BLaER1 treated with 17β-estradiol and CSF1 and Interleukin-3, amounts not matched to agents 10 nM and 100 nM (cell line): Measurements from ENCODE around the gene CELF3.
A peak's percentile ranks its signal among the peaks of the same experiment; 100 is the strongest.
"Not testable (repeated sequence)": the region's sequence is repeated elsewhere in the genome, so short reads cannot be mapped to it uniquely, and the experiment has no call there.

ENCODE experiments used
- H3K27ac ChIP-seq, 11 experiments: shearing (Covaris generic); formaldehyde crosslinking; 2 replicates each; pipeline ENCODE4 v1.8.1; 2022
- H3K27me3 ChIP-seq, 11 experiments: shearing (Covaris generic); formaldehyde crosslinking; 2 replicates each; pipeline ENCODE4 v1.8.1; 2022
- H3K36me3 ChIP-seq, 11 experiments: shearing (Covaris generic); formaldehyde crosslinking; 2 replicates each; pipeline ENCODE4 v1.8.1; 2022
- H3K4me1 ChIP-seq, 10 experiments: shearing (Covaris generic); formaldehyde crosslinking; 2 replicates each; pipeline ENCODE4 v1.8.1; 2022
- H3K4me2 ChIP-seq, 11 experiments: shearing (Covaris generic); formaldehyde crosslinking; 2 replicates each; pipeline ENCODE4 v1.8.1; 2022
- H3K4me3 ChIP-seq, 10 experiments: shearing (Covaris generic); formaldehyde crosslinking; 2 replicates each; pipeline ENCODE4 v1.8.1; 2022
- H3K9ac ChIP-seq, 11 experiments: shearing (Covaris generic); formaldehyde crosslinking; 2 replicates each; pipeline ENCODE4 v1.8.1; 2022
- H3K9me3 ChIP-seq, 11 experiments: shearing (Covaris generic); formaldehyde crosslinking; replicated peaks in 1 of 11; 2 replicates each; pipeline ENCODE4 v1.8.1; 2022
- H4K20me1 ChIP-seq, 11 experiments: shearing (Covaris generic); formaldehyde crosslinking; 2 replicates each; pipeline ENCODE4 v1.8.1; 2022
- Cebpa-rat ChIP-seq, 11 experiments: shearing (Covaris generic); IDR thresholded peaks; 2 replicates each; pipeline ENCODE4 v1.8.1; 2022

The CELF3 gene

GRCh38 chr1:151680826-151681225, 35.8 kb downstream of the CELF3 start:
- Histone ChIP-seq H3K9me3 (no peaks in the 10 kb centered on the region), H3K9ac (no peak overlapping the region), H3K27me3 (no peaks in the 10 kb centered on the region), H3K36me3 (peaks cover 48 to 86% (median 68%) of the 10 kb centered on the region in 11 experiments), H3K4me1 (peaks cover 0 to 45% (median 26%) of the 10 kb centered on the region in 10 experiments; a peak in 13 of 20 replicates), H4K20me1 (no peaks in the 10 kb centered on the region; a peak in 3 of 22 replicates), H3K4me2 (peak overlapping the region in 6 of 11 experiments; percentile 50 to 71 (median 66); a peak in 11 of 22 replicates), H3K4me3 (no peak overlapping the region), H3K27ac (peak overlapping the region in 2 of 11 experiments; percentile 8 to 24; a peak in 1 of 22 replicates)
- no peak for TF ChIP-seq Cebpa-rat (IDR thresholded peaks at IDR 0.05)

- no peaks in the 10 kb centered on the region; a peak in 2 of 22 replicates for H4K20me1 ChIP-seq
- no peaks in the 10 kb centered on the region for H3K27me3 ChIP-seq
- peak overlapping the region in 6 of 11 experiments; percentile 50 to 71 (median 66); a peak in 11 of 22 replicates for H3K4me2 ChIP-seq
- H3K27ac ChIP-seq: peak overlapping the region in 3 of 11 experiments; percentile 8 to 24 (median 14); a peak in 1 of 22 replicates
- peaks cover 0 to 45% (median 26%) of the 10 kb centered on the region in 10 experiments; a peak in 13 of 20 replicates for H3K4me1 ChIP-seq
- H3K9ac ChIP-seq: no peak overlapping the region
- no peak for TF ChIP-seq Cebpa-rat (IDR thresholded peaks at IDR 0.05)
- H3K4me3 ChIP-seq: no peak overlapping the region
- H3K9me3 ChIP-seq: no peaks in the 10 kb centered on the region
- peaks cover 44 to 84% (median 65%) of the 10 kb centered on the region in 11 experiments for H3K36me3 ChIP-seq
These were observed 36.2 kb downstream of the CELF3 start for GRCh38 chr1:151680391-151680790.

GRCh38 chr1:151673407-151673806, 43.2 kb downstream of the CELF3 start:
- H3K27ac ChIP-seq: no peak overlapping the region
- H3K4me3 ChIP-seq: no peak overlapping the region
- H3K9ac ChIP-seq: no peak overlapping the region
- H3K9me3 ChIP-seq: peaks cover 10 to 22% (median 17%) of the 10 kb centered on the region in 11 experiments; a peak in 21 of 22 replicates
- H3K4me2 ChIP-seq: no peak overlapping the region
- peaks cover 0 to 8% (median 0%) of the 10 kb centered on the region in 11 experiments; a peak in 3 of 22 replicates for H4K20me1 ChIP-seq
- no peak for TF ChIP-seq Cebpa-rat (IDR thresholded peaks at IDR 0.05)
- H3K36me3 ChIP-seq: peaks cover 51 to 91% (median 72%) of the 10 kb centered on the region in 11 experiments
- peaks cover 0 to 15% (median 0%) of the 10 kb centered on the region in 10 experiments; a peak in 5 of 20 replicates for H3K4me1 ChIP-seq
- no peaks in the 10 kb centered on the region for H3K27me3 ChIP-seq

GRCh38 chr1:151670036-151670675, 46.4 kb downstream of the CELF3 start:
- H3K9me3 ChIP-seq: peaks cover 10 to 22% (median 17%) of the 10 kb centered on the region in 11 experiments; a peak in 21 of 22 replicates

GRCh38 chr1:151668090-151668489, 48.5 kb downstream of the CELF3 start:
- peaks cover 0 to 42% (median 19%) of the 10 kb centered on the region in 10 experiments; a peak in 14 of 20 replicates for H3K4me1 ChIP-seq
- no peak overlapping the region for H3K4me3 ChIP-seq
- no peaks in the 10 kb centered on the region for H3K27me3 ChIP-seq
- H3K9ac ChIP-seq: no peak overlapping the region
- H3K4me2 ChIP-seq: no peak overlapping the region
- TF ChIP-seq Cebpa-rat (IDR thresholded peaks at IDR 0.05): no peak
- H4K20me1 ChIP-seq: peaks cover 0 to 7% (median 0%) of the 10 kb centered on the region in 11 experiments; a peak in 1 of 22 replicates
- no peak overlapping the region for H3K27ac ChIP-seq
- H3K36me3 ChIP-seq: peaks cover 61 to 90% (median 67%) of the 10 kb centered on the region in 11 experiments
- H3K9me3 ChIP-seq: peaks cover 10 to 23% (median 17%) of the 10 kb centered on the region in 11 experiments; a peak in 21 of 22 replicates

More at GRCh38 chr1:151670036-151670675, 46.4 kb downstream of the CELF3 start:
- Histone ChIP-seq H3K4me1 (peaks cover 0 to 35% (median 13%) of the 10 kb centered on the region in 10 experiments; a peak in 14 of 20 replicates), H3K36me3 (peaks cover 56 to 94% (median 74%) of the 10 kb centered on the region in 11 experiments), H3K4me2 (peak overlapping the region in 2 of 11 experiments; percentile 13 to 34; a peak in 2 of 22 replicates)
- not testable (repeated sequence) for H3K27me3 ChIP-seq, H3K27ac ChIP-seq, H3K9ac ChIP-seq, H3K4me3 ChIP-seq, H4K20me1 ChIP-seq

GRCh38 chr1:151661751-151662150, 54.9 kb downstream of the CELF3 start:
- Histone ChIP-seq H3K4me3 (peak overlapping the region in 4 of 10 experiments; percentile 1 to 52 (median 14); a peak in 7 of 20 replicates), H3K4me2 (peak overlapping the region; percentile 35 to 88 (median 75)), H3K27ac (peak overlapping the region; percentile 52 to 90 (median 80); a peak in 21 of 22 replicates), H3K9ac (peak overlapping the region; percentile 31 to 76 (median 59); a peak in 19 of 22 replicates), H4K20me1 (no peaks in the 10 kb centered on the region), H3K36me3 (peaks cover 65 to 90% (median 72%) of the 10 kb centered on the region in 11 experiments), H3K27me3 (no peaks in the 10 kb centered on the region), H3K4me1 (peaks cover 16 to 74% (median 58%) of the 10 kb centered on the region in 10 experiments; a peak in 19 of 20 replicates), H3K9me3 (peaks cover 0 to 11% (median 0%) of the 10 kb centered on the region in 11 experiments; a peak in 5 of 22 replicates)
- TF ChIP-seq Cebpa-rat (IDR thresholded peaks at IDR 0.05): no peak

GRCh38 chr1:151655371-151655770, 61.2 kb downstream of the CELF3 start:
- H3K9me3 ChIP-seq: peaks cover 0 to 21% (median 13%) of the 10 kb centered on the region in 11 experiments; a peak in 14 of 22 replicates
- H3K4me2 ChIP-seq: peak overlapping the region; percentile 72 to 97 (median 92)
- no peaks in the 10 kb centered on the region for H4K20me1 ChIP-seq
- no peak for TF ChIP-seq Cebpa-rat (IDR thresholded peaks at IDR 0.05)
- H3K27ac ChIP-seq: peak overlapping the region; percentile 88 to 99 (median 94); a peak in 20 of 22 replicates
- H3K4me1 ChIP-seq: peaks cover 27 to 72% (median 58%) of the 10 kb centered on the region in 10 experiments
- H3K9ac ChIP-seq: peak overlapping the region in 8 of 11 experiments; percentile 19 to 88 (median 84); a peak in 14 of 22 replicates
- H3K4me3 ChIP-seq: peak overlapping the region in 1 of 10 experiments; percentile 32; a peak in 1 of 20 replicates
- H3K36me3 ChIP-seq: peaks cover 39 to 61% (median 52%) of the 10 kb centered on the region in 11 experiments
- no peaks in the 10 kb centered on the region for H3K27me3 ChIP-seq

GRCh38 chr1:151653397-151653796, 63.2 kb downstream of the CELF3 start:
- Histone ChIP-seq H3K27ac (peak overlapping the region; percentile 88 to 99 (median 94)), H3K4me2 (peak overlapping the region; percentile 72 to 97 (median 92)), H3K4me3 (peak overlapping the region in 5 of 10 experiments; percentile 25 to 62 (median 47); a peak in 6 of 20 replicates), H3K9ac (peak overlapping the region; percentile 73 to 88 (median 82)), H3K27me3 (no peaks in the 10 kb centered on the region), H4K20me1 (no peaks in the 10 kb centered on the region), H3K9me3 (peaks cover 0 to 36% (median 21%) of the 10 kb centered on the region in 11 experiments; a peak in 17 of 22 replicates), H3K36me3 (peaks cover 37 to 61% (median 51%) of the 10 kb centered on the region in 11 experiments), H3K4me1 (peaks cover 27 to 59% (median 47%) of the 10 kb centered on the region in 10 experiments)
- peak; percentile 71 to 96 (median 91); a peak in 21 of 22 replicates for TF ChIP-seq Cebpa-rat (IDR thresholded peaks at IDR 0.05)
